ENCODE measurements around the gene TNS4. TPM values are rescaled to one million over a fixed set of nuclear protein-coding genes. Genes with fewer than 3 reads are reported as not detected.

TNS4 gene
- total and polyA plus RNA-seq, 8 donors = 0.16 to 0.24 TPM; not detected in 6

GRCh38 chr17:40511667-40512220 is 10.3 kb upstream of the TNS4 start:
- DNase-seq = no peak
- H3K4me1 ChIP-seq = no peaks in the 10 kb centered on the region
- no peaks in the 10 kb centered on the region for H3K27me3 ChIP-seq
- no peak for ATAC-seq
- TF ChIP-seq CTCF (IDR thresholded peaks at IDR 0.05) = no peak
- no peak for FAIRE-seq
- WGBS, 2 donors = 66 to 67% methylated on average over 12 of the region's 12 CpGs
- H3K27ac ChIP-seq = no peak overlapping the region
- no peak overlapping the region for H3K4me3 ChIP-seq
- intact Hi-C loops (cut with DNase I) = no loop called here
- no peaks in the 10 kb centered on the region for H3K36me3 ChIP-seq
- no peaks in the 10 kb centered on the region for H3K9me3 ChIP-seq

- 69% methylated on average over 2 of the region's 2 CpGs for WGBS, 2 donors
- H3K27ac ChIP-seq = no peak overlapping the region
- no peak for FAIRE-seq
- H3K4me3 ChIP-seq = no peak overlapping the region
- ATAC-seq = no peak
- no peaks in the 10 kb centered on the region for H3K36me3 ChIP-seq
- TF ChIP-seq CTCF (IDR thresholded peaks at IDR 0.05) = no peak
- intact Hi-C loops (cut with DNase I) = no loop called here
- no peaks in the 10 kb centered on the region for H3K27me3 ChIP-seq
- no peaks in the 10 kb centered on the region for H3K4me1 ChIP-seq
- no peaks in the 10 kb centered on the region for H3K9me3 ChIP-seq
- DNase-seq = no peak
These were observed 9.7 kb upstream of the TNS4 start for GRCh38 chr17:40511136-40511535.

GRCh38 chr17:40510328-40510648 is 8.9 kb upstream of the TNS4 start:
- FAIRE-seq (no peak), ATAC-seq (peak in 3 of 4 donors; percentile 40 to 66 (median 45)), DNase-seq (no peak)
- Histone ChIP-seq H3K9me3 (no peaks in the 10 kb centered on the region), H3K27ac (no peak overlapping the region), H3K27me3 (no peaks in the 10 kb centered on the region), H3K4me3 (no peak overlapping the region), H3K36me3 (no peaks in the 10 kb centered on the region), H3K4me1 (no peaks in the 10 kb centered on the region)
- intact Hi-C loops (cut with DNase I) = no loop called here
- 53 to 69% methylated on average over 8 of the region's 8 CpGs for WGBS, 2 donors
- TF ChIP-seq CTCF (IDR thresholded peaks at IDR 0.05) = no peak

GRCh38 chr17:40509626-40510327 is 8.4 kb upstream of the TNS4 start:
- intact Hi-C loops (cut with DNase I) = no loop called here
- H3K27me3 ChIP-seq = no peaks in the 10 kb centered on the region
- no peaks in the 10 kb centered on the region for H3K4me1 ChIP-seq
- no peak overlapping the region for H3K27ac ChIP-seq
- DNase-seq (no peak), FAIRE-seq (no peak), ATAC-seq (no peak)
- WGBS, 2 donors = 70 to 77% methylated on average over 10 of the region's 10 CpGs
- H3K4me3 ChIP-seq = no peak overlapping the region
- TF ChIP-seq CTCF (IDR thresholded peaks at IDR 0.05) = no peak
- H3K9me3 ChIP-seq = no peaks in the 10 kb centered on the region
- no peaks in the 10 kb centered on the region for H3K36me3 ChIP-seq

GRCh38 chr17:40506786-40507185 is 5.4 kb upstream of the TNS4 start:
- no peak overlapping the region for H3K27ac ChIP-seq
- intact Hi-C loops (cut with DNase I) = no loop called here
- H3K36me3 ChIP-seq = no peaks in the 10 kb centered on the region
- TF ChIP-seq CTCF (IDR thresholded peaks at IDR 0.05) = no peak
- no peaks in the 10 kb centered on the region for H3K4me1 ChIP-seq
- no peak for FAIRE-seq
- 81 to 86% methylated on average over 5 of the region's 5 CpGs for WGBS, 2 donors
- no peak overlapping the region for H3K4me3 ChIP-seq
- H3K9me3 ChIP-seq = no peaks in the 10 kb centered on the region
- no peaks in the 10 kb centered on the region for H3K27me3 ChIP-seq
- no peak for ATAC-seq
- DNase-seq = no peak

Data from pancreas (tissue), 10 donors.